ENCODE results near the gene HEATR5A. TPM values are rescaled to one million over a fixed set of nuclear protein-coding genes. Genes with fewer than 3 reads are reported as not detected.
"Not testable (repeated sequence)": the region's sequence is repeated elsewhere in the genome, so short reads cannot be mapped to it uniquely, and the experiment has no call there.

Gene HEATR5A
- total RNA-seq, 1 experiment from 2014 or later: 16.7 TPM

DNA sequence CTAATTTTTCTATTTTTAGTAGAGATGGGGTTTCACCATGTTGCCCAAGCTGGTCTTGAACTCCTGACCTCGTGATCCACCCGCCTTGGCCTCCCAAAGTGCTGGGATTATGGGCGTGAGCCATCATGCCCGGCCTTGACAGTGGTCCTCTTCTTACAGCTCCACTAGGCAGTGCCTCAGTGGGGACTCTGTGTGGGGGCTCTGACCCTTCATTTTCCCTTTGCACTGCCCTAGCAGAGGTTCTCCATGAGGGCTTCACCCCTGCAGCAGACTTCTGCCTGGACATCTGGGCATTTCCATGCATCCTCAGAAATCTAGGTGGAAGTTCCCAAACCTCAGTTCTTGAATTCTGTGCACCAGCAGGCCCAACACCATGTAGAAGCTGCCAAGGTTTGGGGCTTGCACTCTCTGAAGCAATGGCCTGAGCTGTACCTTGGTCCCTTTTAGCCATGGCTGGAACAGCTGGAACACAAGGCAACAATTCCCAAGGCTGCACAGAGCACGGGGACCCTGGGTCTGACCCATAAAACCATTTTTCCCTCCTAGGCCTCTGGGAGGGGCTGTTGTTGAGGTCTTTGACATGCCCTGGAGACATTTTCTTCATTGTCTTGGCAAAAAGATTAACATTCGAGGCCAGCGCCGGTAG, 90.4 kb downstream of the HEATR5A start:
- DNase-seq (ENCODE audit: low read depth): not testable (repeated sequence)

DNA sequence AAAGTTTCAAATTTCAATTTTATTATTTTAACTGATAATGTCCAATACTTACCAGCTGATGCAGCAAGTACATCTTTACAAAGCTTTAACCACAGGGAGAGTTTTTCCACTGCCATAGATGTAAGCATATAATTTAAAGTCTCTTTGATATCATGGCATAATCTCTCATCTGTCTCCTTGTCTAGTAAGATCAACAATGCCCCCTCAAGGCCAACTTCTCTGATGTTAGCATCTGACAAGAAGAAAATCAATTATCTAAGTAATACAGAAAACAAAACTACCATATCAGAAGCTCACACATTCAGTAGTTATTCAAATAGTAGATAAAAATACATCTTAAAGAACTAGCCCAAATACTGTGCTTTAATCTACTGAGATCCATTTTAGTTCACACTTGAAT, 94.2 kb downstream of the HEATR5A start:
- peak; percentile 46 for DNase-seq (ENCODE audit: low read depth)

DNA sequence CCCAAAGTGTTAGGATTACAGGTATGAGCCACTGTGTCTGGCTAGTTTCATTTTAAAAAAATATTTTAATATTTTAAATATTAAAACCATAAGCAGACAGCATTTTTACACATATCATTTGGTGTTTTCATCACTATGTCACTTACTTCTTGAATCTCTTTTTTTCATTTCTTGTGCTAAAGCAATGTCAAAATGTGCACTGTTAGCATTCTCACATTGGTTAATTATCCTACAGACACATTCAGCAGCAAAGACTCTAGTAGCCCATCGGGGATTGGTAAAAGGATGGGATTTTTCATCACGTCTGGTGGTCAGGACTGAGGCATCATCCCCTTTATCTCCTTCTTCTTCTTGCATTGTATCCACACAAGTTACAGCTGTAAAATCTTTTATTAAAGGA, 96.9 kb downstream of the HEATR5A start:
- DNase-seq (ENCODE audit: low read depth): no peak

DNA sequence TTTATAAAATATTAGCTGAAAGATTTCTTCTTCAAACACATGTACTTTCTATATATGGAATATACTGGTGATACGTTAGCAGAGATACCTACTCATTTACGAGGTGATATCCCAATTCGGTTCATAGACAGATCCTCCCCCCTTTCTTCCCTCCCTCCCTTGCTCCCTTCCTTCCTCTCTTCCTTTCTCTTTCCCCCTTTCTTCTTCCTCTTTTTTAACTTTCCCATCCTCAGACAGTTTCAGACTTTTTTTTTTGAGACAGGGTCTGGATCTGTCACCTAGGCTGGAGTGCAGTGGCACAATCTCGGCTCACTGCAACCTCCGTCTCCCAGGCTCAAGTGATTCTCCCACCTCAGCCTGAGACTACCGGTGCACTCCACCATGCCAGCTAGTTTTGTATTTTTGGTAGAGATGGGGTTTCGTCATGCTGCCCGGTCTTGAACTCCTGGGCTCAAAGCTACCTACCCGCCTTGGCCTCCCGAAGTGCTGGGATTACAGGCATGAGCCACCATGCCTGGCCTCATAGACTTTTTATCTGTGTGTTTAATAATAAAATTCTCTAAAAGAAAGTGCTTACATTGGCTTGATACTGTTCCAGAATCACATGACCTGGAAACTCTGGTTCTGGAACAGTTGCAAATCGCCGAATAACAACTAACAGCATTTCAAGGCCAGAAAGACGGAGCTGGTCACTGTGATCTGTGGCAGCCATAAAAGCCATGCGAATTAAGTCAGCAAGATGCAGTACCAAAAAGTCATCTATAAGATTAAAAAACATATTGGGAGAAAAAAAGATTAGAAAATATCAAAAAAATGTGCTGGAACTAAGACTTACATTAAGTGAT, 99.2 kb downstream of the HEATR5A start:
- no peak for DNase-seq (ENCODE audit: low read depth)

DNA sequence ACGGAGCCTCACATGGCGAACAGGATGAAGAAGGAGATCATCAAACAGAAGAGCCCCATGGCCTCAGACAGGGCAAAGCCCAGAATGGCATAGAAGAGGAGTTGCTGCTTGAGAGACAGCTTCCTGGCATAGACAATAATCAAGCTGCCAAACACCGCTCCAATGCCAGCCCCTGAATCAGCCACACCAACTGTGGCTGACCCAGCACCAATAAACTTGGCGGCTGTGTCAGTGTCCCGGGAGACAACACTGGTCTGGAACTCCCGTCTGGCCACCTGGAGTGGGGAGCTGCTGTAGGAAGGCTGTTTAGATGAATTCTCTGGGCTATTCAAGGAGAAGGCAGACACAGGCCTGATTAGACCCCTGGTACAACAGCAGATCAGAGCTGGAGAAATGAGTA, 100.1 kb downstream of the HEATR5A start:
- DNase-seq (ENCODE audit: low read depth): no peak

GRCh38 chr14:31319701-31320100, 100.6 kb downstream of the HEATR5A start:
- DNase-seq (ENCODE audit: low read depth): no peak

GRCh38 chr14:31312934-31313333, 107.4 kb downstream of the HEATR5A start:
- no peak for DNase-seq (ENCODE audit: low read depth)

DNA sequence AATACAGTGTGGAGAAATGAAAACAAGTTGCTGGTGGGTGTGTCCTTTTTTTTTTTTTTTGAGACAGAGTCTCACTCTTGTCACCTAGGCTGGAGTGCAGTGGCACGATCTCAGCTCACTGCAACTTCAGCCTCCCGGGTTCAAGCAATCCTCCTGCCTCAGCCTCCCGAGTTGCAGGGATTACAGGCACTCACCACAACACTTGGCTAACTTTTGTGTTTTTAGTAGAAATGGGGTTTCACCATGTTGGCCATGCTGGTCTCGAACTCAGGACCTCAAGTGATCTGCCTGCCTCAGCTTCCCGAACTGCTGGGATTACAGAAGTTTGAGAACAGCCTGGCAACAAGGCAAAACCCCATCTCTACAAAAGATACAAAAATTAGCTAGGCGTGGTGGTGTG, 108.0 kb downstream of the HEATR5A start:
- not testable (repeated sequence) for DNase-seq (ENCODE audit: low read depth)

DNA sequence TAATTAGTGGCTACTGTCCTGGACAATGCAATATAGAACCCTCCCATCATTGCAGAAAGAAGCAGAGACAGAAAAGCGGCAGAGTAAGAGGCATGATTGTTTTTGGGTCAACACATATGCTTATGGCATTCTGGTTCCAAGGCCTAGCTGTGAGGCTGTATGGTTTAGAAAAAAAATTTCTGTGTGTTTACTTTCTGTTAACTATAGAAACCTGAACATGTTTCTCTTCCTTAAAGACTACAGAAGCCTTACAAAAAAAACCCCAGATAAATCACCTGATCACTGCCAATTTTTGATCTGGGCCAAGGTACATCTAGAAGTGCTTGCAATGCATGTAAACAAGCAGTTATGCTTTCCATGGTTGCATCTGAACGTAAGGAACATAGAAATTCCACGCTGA, 112.7 kb downstream of the HEATR5A start:
- DNase-seq (ENCODE audit: low read depth): no peak

GRCh38 chr14:31307198-31307597, 113.2 kb downstream of the HEATR5A start:
- DNase-seq (ENCODE audit: low read depth): no peak

DNA sequence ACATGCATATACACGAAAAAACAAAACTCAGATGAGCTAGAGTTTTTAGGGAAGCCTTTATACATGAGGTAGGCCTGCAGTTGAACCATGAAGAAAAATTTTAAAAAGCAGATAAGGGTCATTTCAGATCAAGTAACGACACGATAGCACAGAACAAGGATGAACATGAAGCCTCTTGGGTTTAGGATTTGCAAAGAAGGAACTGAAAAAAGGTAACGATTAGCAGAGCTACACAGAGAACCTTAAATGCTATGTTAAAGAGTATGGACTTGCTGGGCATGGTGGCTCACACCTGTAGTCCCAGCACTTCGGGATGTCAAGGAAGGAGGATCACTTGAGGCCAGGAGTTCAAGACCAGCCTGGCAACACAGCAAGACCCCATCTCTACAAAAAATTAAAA, 116.7 kb downstream of the HEATR5A start:
- no peak for DNase-seq (ENCODE audit: low read depth)

DNA sequence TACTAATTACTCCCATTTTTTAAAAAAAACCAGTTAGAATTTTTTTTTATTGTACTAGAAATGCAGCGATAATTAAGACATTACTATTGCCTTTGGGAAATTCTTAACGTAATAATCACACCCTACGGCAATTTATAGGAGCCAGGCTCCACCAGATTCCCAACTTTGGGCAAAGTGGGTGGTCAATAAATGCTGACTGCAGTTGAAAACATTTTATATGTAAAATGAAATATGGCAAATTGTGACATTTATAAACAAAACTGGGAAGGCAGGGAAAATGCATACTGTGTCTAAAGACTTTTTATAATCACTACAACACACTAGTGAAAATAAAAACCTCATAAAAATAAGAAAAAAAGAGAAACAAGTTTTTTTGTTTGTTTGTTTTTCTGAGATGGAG, 119.5 kb downstream of the HEATR5A start:
- no peak for DNase-seq (ENCODE audit: low read depth)

DNA sequence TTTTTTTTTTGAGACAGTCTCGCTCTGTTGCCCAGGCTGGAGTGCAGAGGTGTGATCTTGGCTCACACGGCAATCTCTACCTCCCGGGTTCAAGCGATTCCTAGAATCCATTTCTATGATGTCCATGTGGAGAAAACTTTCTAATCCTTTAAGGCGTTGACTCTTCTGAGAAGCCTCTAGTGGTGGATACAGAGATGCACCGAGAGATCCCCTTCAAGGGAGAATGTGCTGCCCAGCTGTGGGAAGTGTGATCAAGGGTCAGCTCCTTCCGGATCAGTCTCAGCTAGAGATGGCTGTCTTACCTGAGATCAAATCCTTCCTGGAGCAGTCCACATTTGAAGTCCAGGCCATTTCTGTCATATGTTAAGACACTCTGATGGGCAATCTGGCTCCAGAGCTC, 120.1 kb downstream of the HEATR5A start:
- DNase-seq (ENCODE audit: low read depth): no peak

DNA sequence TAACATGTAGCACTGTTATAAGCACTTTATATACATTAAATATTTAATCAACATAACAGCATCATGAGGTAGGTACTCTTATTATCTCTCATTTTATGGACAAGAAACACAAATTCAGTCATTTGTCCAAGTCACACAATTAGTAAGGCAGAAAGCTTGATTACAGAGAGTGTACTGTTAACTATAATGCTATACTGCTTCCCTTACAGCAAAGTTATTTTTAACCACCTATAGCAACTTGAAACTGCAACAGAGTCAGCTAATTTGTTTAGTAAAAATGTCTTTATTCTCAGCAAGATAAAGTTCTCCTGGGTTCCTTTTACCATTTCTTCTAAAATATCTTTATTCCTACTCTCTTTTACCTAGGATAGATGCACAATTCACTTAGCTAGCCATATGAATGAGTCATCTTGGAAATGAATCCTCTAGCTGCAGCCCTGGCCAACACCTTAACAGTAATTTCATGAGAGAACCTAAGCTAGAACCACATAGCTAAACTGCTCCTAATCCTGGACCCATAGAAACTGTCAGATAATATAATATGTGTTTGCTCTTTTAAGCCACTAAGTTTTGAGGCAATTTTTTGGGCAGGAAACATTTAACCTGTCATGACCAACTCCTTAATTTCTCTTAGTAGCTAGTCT, 122.5 kb downstream of the HEATR5A start:
- peak; percentile 39 for DNase-seq (ENCODE audit: low read depth)

- no peak for DNase-seq (ENCODE audit: low read depth)
Measured at GRCh38 chr14:31297112-31297511, 123.2 kb downstream of the HEATR5A start.

DNA sequence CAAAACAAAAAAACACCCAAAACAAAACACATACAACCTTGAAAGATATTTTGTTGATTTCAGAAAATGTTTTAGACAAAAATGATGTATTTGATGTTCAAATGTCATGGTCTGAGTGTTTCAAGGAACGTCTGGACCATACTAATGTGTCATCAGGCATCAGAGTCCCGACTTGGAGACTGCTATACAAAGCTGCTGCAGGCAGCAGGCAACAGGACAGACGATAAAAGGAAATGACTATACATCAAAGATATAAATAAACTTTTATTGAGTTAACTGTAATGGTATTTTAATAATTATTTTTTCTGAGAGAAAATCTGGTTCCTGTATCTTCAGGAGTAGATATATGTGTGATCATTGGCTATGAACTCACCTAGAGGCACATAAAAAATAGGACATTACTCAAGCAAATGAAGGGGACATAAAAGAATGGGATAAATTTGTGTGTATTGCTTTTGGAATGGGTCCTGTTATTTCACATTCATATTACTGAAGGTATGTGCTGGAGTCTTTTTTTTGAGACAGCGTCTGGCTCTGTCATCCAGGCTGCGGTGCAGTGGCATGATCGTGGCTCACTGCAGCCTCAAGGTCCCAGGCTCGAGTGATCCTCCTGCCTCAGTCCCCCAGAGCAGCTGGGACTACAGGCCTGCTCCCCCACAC, 125.5 kb downstream of the HEATR5A start:
- no peak for DNase-seq (ENCODE audit: low read depth)

DNA sequence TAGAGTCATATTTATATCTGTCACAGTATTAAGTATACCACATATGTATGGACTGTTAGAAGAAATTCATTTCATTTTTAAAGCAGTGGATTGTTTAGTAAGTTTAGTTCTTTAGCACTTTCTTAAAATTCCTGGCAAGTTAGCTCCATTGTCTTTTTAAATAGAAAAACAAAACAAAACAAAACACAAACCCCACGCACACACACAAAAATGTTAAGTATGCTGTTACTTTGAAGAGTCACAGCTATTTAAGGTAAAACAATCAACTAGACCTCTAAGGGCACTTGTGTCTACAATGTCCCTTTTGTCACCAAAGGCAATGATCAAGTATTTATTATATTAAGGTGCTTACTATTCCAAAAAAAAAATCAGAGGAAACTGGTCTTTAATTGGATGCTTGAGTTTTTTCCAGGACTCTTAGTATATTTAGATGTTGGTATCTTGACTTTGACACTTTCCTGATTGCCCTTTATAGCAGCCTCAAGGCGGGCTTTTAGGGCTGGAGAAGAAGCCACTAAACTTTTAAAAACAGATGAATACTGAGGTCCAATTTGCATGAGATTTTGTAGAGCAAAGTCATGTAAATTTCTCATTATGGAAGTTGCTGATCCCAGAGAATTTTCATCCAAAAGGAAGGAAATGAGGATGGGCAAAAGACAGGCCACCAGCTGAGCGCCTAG, 127.3 kb downstream of the HEATR5A start:
- DNase-seq (ENCODE audit: low read depth): no peak

DNA sequence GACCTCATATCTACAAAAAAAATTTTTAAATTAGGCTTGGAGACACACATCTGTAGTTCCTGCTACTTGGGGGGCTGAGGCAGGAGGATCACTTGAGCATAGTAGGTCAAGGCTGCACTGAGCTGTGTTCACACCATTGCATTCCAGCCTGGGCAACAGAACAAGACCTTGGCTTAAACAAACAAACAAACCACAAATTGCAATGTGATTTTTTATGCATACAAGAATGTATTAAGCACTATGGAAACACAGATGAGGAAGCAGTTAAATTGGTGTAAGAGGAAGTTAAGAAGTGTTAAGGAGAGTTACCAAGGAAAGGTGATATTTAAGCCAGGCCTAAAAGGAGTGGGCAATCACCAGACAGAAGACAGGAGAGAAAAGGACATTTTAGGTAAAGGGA, 129.1 kb downstream of the HEATR5A start:
- DNase-seq (ENCODE audit: low read depth): peak; percentile 29

DNA sequence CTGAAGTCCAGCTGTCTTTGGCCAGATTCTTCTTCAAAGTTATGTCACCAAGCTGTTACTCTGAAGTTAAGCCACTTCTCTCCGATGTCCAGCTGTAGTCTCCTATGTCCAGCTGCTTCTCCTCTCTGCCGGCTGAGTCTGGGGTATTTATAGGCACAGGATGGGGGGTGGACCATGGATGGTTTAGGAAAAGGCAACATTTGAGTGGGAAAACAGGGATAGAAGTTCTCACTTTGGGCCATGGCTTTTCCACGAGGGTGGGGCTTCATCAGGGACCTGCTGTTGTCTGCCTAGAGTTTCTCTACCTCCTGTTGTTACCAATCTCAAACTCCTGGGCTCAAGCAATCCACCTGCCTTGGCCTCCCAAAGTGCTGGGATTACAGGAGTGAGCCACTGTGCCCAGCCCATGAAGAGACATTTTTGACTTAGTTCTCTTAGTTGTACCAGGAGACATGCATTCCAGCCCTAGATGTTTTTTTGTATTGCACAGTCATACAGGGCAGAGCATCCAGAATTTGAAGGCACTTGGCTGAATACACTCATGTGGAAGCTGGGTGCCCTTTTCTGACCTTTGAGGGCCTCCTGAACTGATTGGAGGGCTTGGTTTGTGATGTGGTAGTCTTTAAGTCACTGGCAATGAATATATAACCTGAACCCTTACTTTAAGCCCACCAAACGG, 132.9 kb downstream of the HEATR5A start:
- DNase-seq (ENCODE audit: low read depth): no peak

GRCh38 chr14:31286456-31287293, 133.7 kb downstream of the HEATR5A start:
- no peak for DNase-seq (ENCODE audit: low read depth)
